Erythroblast (primary cell): ENCODE measurements around the gene GLS.

Source experiments
- GATA1 ChIP-seq: IDR thresholded peaks from 2 replicates; pipeline ENCODE4 v1.6.1; 2011; ENCODE audit warnings: low read depth, mild to moderate bottlenecking, control low read depth, low read length, moderate library complexity
- POLR2A ChIP-seq: IDR thresholded peaks from 2 replicates; pipeline ENCODE4 v1.6.1; 2011; ENCODE audit warnings: mild to moderate bottlenecking, low read length

- no peak for TF ChIP-seq POLR2A
- TF ChIP-seq GATA1 = no peak
These were observed 94.2 kb downstream of the GLS start for GRCh38 chr2:190974629-190975361.
